ENCODE measurements around the gene COL6A2.

Gene COL6A2

DNA sequence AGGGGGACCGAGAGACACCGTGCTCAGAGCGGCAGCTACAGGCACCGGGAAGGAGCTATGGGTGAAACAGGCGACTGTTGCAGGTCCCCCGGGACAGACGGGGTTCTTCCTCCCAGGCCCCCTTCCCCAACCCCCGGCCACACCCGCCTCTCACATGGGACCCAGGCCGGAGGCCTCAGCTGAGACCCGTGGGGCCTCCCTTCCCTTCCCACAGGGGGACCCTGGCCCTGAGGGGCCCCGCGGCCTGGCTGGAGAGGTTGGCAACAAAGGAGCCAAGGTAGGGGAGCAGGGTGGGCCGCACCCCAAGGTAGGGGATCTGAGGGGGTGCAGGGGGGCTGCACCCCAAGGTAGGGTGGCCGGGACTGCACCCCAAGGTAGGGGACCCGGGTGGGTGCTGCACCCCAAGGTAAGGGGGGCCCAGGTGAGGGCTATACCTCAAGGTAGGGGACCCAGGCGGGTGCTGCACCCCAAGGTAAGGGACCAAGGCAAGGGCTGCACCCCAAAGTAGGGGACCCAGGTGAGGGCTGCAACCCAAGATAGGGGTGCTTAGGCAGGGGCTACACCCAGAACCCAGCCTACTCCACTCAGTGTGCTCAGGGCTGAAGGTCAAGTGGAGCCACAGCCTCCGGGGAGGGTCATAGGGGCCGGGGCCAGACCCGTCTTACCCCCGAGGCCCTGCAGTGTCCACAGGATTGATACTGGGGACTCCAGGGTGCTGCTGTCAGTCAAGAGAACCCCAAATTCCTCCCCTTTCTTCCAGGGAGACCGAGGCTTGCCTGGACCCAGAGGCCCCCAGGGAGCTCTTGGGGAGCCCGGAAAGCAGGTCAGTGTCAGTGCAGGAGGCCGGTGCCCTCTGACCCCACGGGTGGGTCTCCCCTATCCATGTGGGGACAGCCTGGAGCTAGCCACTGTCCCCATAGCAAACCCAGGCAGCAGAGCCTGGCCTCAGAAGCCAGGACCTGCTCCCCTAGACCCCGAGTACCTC, 22.7 kb downstream of the COL6A2 start:
- H3K4me1 ChIP-seq (ENCODE audit: control extremely low read depth in 1 of 4, control insufficient read depth in 4 of 4, insufficient read depth in 4 of 4, low read length in 3 of 4), result no peaks in the 10 kb centered on the region
- POLR2A ChIA-PET, result no interaction called here
- no peaks in the 10 kb centered on the region for H3K36me3 ChIP-seq (ENCODE audit: control insufficient read depth in 4 of 4, insufficient read depth in 4 of 4, low read length in 3 of 4)
- CTCF ChIA-PET, result interaction anchor here (0.9 kb wide), 2 partner anchors 12 to 602 kb away, joined by 3 read pairs; no protein-coding TSS in a partner anchor
- no peak for DNase-seq
- H3K27me3 ChIP-seq (replicated peaks in 2 of 5; ENCODE audit: control insufficient read depth in 4 of 5, insufficient read depth in 5 of 5, low read length in 4 of 5), result no peaks in the 10 kb centered on the region
- WGBS (ENCODE audit: insufficient coverage), result 92% methylated on average over 17 of the region's 26 CpGs
- no peak overlapping the region for H3K27ac ChIP-seq (ENCODE audit: insufficient read depth in 1 of 2, low read depth in 1 of 2, low read length in 2 of 2, poor library complexity in 1 of 2, severe bottlenecking in 2 of 2)
- no peak overlapping the region for H3K4me3 ChIP-seq (ENCODE audit: control insufficient read depth in 1 of 7, extremely low read depth in 1 of 7, insufficient read depth in 4 of 7, low read depth in 2 of 7, low read length in 6 of 7)
- H3K9me3 ChIP-seq (ENCODE audit: control extremely low read depth in 1 of 5, control insufficient read depth in 4 of 5, insufficient read depth in 2 of 5, low read depth in 1 of 5, low read length in 4 of 5), result peaks cover 0 to under 1% (median 0%) of the 10 kb centered on the region in 5 experiments

DNA sequence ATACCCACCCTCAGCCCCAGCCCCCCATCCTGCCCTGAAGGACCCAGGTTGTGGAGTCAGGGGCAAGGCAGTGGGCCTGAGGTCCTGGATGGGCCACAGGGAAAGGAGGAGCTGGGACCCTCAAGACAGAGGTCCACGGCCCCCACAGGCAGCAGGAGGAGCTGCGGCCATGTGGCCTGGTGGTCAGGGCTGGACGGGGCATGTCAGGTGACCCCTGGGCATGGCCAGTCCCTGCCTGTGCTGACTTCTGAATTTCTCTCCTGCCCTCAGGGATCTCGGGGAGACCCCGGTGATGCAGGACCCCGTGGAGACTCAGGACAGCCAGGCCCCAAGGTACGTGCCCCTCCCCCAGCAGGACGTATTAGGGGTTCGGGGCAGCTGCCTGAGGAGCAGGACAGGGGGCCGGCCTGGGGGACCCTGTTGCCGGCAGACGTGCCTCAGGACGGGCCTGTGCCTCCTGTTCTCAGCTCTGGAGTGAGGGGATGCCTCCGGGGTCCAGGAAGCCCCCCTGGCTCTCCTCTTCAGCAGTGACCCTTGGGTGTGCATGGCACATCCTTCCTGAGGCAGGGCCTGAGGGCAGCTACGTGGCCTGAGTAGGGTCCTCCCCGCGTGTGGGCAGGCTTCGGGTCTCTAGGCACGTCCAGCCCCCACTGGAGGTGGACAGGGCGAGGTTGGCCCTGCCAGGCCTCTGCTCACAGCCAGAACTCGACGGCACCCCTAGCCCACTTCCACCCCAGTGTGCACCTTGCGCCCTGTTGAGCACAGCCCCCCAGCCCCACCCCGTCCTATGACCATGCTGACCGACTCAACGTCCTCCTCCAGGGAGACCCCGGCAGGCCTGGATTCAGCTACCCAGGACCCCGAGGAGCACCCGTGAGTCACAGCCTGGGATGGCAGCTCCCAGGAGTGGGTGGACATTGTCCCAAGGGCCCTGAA, 23.6 kb downstream of the COL6A2 start:
- Histone ChIP-seq H3K27ac (ENCODE audit: insufficient read depth in 1 of 2, low read depth in 1 of 2, low read length in 2 of 2, poor library complexity in 1 of 2, severe bottlenecking in 2 of 2) (no peak overlapping the region), H3K36me3 (ENCODE audit: control insufficient read depth in 4 of 4, insufficient read depth in 4 of 4, low read length in 3 of 4) (no peaks in the 10 kb centered on the region), H3K4me1 (ENCODE audit: control extremely low read depth in 1 of 4, control insufficient read depth in 4 of 4, insufficient read depth in 4 of 4, low read length in 3 of 4) (no peaks in the 10 kb centered on the region), H3K4me3 (ENCODE audit: control insufficient read depth in 1 of 7, extremely low read depth in 1 of 7, insufficient read depth in 4 of 7, low read depth in 2 of 7, low read length in 6 of 7) (no peak overlapping the region), H3K9me3 (ENCODE audit: control extremely low read depth in 1 of 5, control insufficient read depth in 4 of 5, insufficient read depth in 2 of 5, low read depth in 1 of 5, low read length in 4 of 5) (no peaks in the 10 kb centered on the region), H3K27me3 (replicated peaks in 2 of 5; ENCODE audit: control insufficient read depth in 4 of 5, insufficient read depth in 5 of 5, low read length in 4 of 5) (no peaks in the 10 kb centered on the region)
- DNase-seq, result no peak
- POLR2A ChIA-PET, result no interaction called here
- CTCF ChIA-PET, result interaction anchor here (0.9 kb wide), 2 partner anchors 13 to 603 kb away, joined by 3 read pairs; no protein-coding TSS in a partner anchor
- 94% methylated on average over 27 of the region's 29 CpGs for WGBS (ENCODE audit: insufficient coverage)

DNA sequence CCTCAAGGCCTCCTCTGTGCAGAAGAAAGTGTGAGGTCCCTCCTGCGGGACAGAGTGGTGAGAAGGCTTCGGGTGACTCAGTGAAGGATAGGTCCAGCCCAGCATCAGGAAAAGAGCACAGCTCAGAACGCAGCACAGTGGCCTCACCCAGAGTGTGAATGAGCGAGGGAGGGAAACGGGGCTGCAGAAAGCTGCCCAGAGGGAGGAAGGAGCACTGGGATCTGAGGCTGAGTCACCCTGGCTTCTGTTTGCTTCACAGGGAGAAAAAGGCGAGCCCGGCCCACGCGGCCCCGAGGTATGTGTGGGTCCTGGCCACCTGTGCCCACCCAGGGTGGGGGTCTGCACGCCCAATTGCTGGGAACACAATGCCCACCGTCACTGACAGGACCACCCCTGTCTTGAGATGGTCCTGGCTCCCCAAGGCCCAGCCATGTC, 24.3 kb downstream of the COL6A2 start:
- DNase-seq, result no peak
- Histone ChIP-seq H3K27ac (ENCODE audit: insufficient read depth in 1 of 2, low read depth in 1 of 2, low read length in 2 of 2, poor library complexity in 1 of 2, severe bottlenecking in 2 of 2) (no peak overlapping the region), H3K9me3 (ENCODE audit: control extremely low read depth in 1 of 5, control insufficient read depth in 4 of 5, insufficient read depth in 2 of 5, low read depth in 1 of 5, low read length in 4 of 5) (no peaks in the 10 kb centered on the region), H3K36me3 (ENCODE audit: control insufficient read depth in 4 of 4, insufficient read depth in 4 of 4, low read length in 3 of 4) (no peaks in the 10 kb centered on the region), H3K27me3 (replicated peaks in 2 of 5; ENCODE audit: control insufficient read depth in 4 of 5, insufficient read depth in 5 of 5, low read length in 4 of 5) (no peaks in the 10 kb centered on the region), H3K4me3 (ENCODE audit: control insufficient read depth in 1 of 7, extremely low read depth in 1 of 7, insufficient read depth in 4 of 7, low read depth in 2 of 7, low read length in 6 of 7) (no peak overlapping the region), H3K4me1 (ENCODE audit: control extremely low read depth in 1 of 4, control insufficient read depth in 4 of 4, insufficient read depth in 4 of 4, low read length in 3 of 4) (no peaks in the 10 kb centered on the region)
- 94% methylated on average over 12 of the region's 12 CpGs for WGBS (ENCODE audit: insufficient coverage)
- ChIA-PET CTCF (no interaction called here), POLR2A (no interaction called here)

DNA sequence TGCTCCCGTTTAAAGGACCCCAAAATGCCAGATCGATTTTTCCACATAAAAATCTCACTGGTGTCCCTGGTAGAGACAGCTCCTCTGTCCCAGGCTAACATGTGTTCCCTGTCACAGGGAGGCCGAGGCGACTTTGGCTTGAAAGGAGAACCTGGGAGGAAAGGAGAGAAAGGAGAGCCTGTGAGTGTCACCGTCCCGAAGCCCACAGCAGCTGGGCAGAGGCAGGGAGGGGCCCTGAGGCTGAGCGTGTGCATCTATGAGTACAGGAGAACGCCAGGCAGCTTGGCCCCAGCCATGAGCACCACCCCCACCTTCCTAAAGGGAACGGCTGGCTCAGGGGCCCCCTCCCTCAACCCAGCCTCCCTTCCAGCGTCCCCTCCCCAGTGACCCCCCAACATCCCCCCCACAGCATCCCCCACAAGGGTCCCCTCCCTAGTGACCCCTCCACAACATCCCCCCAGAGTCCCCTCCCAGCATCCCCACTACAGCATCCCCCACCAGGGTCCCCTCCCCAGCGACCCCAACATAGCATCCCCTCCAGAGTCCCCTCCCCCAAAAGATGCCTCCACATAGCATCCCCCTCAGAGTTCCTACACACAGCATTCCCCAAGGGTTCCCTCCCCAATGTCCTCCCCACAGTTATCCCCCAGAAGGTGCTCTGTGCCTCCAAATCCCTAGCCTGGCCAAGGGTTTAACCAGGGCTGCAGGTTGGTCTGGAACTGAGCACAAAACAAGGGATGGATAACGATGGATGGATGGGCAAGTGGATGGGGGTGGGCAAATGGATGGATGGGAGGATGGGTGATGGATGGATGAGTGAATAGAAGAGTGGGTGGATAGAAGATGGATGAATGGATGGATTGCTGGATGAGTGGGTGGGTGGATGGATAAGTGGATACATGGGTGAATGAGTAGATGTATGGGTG, 25.1 kb downstream of the COL6A2 start:
- Histone ChIP-seq H3K36me3 (ENCODE audit: control insufficient read depth in 4 of 4, insufficient read depth in 4 of 4, low read length in 3 of 4) (no peaks in the 10 kb centered on the region), H3K4me3 (ENCODE audit: control insufficient read depth in 1 of 7, extremely low read depth in 1 of 7, insufficient read depth in 4 of 7, low read depth in 2 of 7, low read length in 6 of 7) (no peak overlapping the region), H3K4me1 (ENCODE audit: control extremely low read depth in 1 of 4, control insufficient read depth in 4 of 4, insufficient read depth in 4 of 4, low read length in 3 of 4) (no peaks in the 10 kb centered on the region), H3K27me3 (replicated peaks in 2 of 5; ENCODE audit: control insufficient read depth in 4 of 5, insufficient read depth in 5 of 5, low read length in 4 of 5) (no peaks in the 10 kb centered on the region), H3K9me3 (ENCODE audit: control extremely low read depth in 1 of 5, control insufficient read depth in 4 of 5, insufficient read depth in 2 of 5, low read depth in 1 of 5, low read length in 4 of 5) (no peaks in the 10 kb centered on the region), H3K27ac (ENCODE audit: insufficient read depth in 1 of 2, low read depth in 1 of 2, low read length in 2 of 2, poor library complexity in 1 of 2, severe bottlenecking in 2 of 2) (no peak overlapping the region)
- DNase-seq, result no peak
- CTCF ChIA-PET, result no interaction called here
- POLR2A ChIA-PET, result no interaction called here
- WGBS (ENCODE audit: insufficient coverage), result 97% methylated on average over 7 of the region's 12 CpGs

DNA sequence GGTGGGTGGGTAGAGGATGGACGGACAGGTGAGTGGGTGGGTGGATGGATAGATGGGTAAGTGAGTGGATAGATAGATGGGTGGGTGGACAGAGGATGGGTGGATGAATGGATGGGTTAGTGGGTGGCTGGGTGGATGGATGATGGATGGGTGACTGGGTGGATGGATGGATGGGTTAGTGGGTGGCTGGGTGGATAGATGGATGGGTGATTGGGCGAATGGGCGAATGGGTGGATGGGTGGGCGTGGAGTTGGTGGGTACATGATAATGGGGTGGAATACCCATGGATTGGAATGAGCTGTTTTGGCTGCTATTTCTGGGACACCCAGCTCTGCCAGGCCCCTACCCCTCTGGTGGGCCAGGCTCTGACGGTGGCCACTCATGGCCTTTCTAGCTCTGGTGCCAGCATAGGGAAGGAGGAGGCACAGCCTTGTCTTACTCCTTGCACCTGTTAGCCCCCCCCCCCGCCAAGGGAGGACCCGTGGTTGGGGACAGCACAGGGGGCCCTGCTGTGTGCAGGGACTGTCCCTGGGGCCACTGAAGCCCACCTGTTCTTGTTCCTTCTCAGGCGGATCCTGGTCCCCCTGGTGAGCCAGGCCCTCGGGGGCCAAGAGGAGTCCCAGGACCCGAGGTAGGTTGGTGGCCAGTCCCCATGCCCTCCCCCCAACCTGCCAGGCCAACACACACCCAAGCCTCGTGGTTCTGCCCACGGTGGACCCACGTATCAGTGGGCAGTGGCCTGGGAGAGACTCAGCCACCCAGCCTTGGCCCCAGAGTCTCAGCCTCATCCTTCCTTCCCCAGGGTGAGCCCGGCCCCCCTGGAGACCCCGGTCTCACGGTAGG, 26.4 kb downstream of the COL6A2 start:
- WGBS (ENCODE audit: insufficient coverage), result 98% methylated on average over 13 of the region's 16 CpGs
- DNase-seq, result no peak
- CTCF ChIA-PET, result no interaction called here

More for the DNA sequence above, 26.4 kb downstream of the COL6A2 start:
- no peaks in the 10 kb centered on the region for H3K36me3 ChIP-seq (ENCODE audit: control insufficient read depth in 4 of 4, insufficient read depth in 4 of 4, low read length in 3 of 4)
- H3K4me1 ChIP-seq (ENCODE audit: control extremely low read depth in 1 of 4, control insufficient read depth in 4 of 4, insufficient read depth in 4 of 4, low read length in 3 of 4), result no peaks in the 10 kb centered on the region
- no peak overlapping the region for H3K27ac ChIP-seq (ENCODE audit: insufficient read depth in 1 of 2, low read depth in 1 of 2, low read length in 2 of 2, poor library complexity in 1 of 2, severe bottlenecking in 2 of 2)
- H3K9me3 ChIP-seq (ENCODE audit: control extremely low read depth in 1 of 5, control insufficient read depth in 4 of 5, insufficient read depth in 2 of 5, low read depth in 1 of 5, low read length in 4 of 5), result no peaks in the 10 kb centered on the region
- POLR2A ChIA-PET, result no interaction called here
- no peak overlapping the region for H3K4me3 ChIP-seq (ENCODE audit: control insufficient read depth in 1 of 7, extremely low read depth in 1 of 7, insufficient read depth in 4 of 7, low read depth in 2 of 7, low read length in 6 of 7)
- no peaks in the 10 kb centered on the region for H3K27me3 ChIP-seq (replicated peaks in 2 of 5; ENCODE audit: control insufficient read depth in 4 of 5, insufficient read depth in 5 of 5, low read length in 4 of 5)

All from common myeloid progenitor, CD34-positive (primary cell).